CD4-positive, alpha-beta T cell treated with Interleukin-4 for 4 hours (primary cell): ENCODE measurements around the gene SMC1A.
"Not testable (repeated sequence)": the region's sequence is repeated elsewhere in the genome, so short reads cannot be mapped to it uniquely, and the experiment has no call there.

Experiments
- DNase-seq: peaks from one replicate; pipeline ENCODE4 v3.0.0-alpha.2; 2020

The SMC1A gene

DNA sequence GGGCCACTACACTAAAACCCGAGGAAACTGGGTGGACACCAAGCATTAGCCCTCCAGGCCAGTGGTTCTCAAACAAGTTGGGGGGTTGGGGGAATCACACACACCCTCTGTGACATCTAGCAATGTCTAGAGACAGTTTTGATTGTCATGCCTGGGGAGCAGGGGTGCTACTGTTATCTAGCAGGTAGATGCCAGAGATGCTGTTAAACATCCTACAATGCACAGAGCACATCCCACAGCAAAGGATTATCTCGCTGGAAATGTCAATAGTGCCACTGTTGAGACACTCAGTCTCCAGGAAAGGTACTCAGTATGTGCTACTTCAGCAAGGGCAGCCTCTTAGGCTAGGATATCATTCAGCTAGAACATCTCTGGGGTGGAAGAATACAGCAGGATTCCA lies 1.3 kb downstream of the SMC1A start:
- no peak for DNase-seq

DNA sequence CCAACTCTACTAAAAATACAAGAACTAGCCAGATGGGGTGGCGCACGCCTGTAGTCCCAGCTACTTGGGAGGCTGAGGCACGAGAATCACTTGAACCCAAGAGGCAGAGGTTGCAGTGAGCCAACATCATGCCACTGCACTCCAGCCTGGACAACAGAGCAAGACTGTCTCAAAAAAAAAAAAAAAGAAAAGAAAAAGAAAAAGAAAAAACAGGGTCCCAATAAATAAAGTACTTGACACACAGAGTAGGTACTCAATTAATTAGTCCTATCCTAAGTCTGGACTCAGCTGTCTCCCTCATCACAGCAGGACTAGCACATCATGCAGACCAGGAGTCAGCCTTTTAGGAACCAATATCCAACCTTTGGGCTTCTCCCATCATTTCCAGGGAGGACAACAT lies 2.1 kb downstream of the SMC1A start:
- DNase-seq: not testable (repeated sequence)

DNA sequence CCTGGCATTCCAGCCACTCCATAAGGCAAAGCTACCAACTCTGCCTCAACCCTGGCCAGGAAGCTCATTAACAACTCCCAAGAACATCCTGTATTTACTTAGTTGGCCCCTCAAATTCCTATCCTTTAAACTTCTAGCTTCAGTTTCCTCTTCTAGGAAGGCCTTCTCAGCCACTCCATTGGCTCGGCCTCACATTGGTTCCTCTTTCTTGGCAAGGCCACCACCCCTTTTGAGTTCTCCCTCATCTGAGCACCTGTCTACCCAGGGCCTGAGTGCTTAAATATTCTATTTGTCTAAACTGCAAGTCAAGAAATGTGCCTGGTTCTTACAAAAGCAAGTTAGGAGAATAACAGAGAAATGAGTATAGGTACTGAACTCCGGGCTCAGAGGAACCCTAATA lies 10.0 kb downstream of the SMC1A start:
- no peak for DNase-seq

DNA sequence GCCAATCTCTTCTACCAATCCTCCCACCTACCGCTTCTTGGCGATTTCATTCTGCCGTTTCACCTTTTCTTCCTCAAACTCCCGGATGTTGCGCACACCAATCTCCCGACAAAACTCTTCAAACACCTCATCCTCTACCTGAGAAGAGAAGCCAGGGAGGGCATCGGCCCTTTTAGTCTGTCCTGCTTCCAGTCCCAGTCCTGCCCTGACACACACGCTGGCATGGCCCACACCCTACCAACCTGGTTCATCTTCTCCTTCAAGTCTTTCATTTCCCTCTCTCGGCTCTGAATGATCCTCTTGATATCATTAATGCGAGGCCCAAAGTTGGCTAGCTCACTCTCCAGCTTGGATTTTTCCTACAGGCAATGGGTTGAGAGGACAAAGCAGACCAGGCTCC lies 18.9 kb downstream of the SMC1A start:
- DNase-seq: no peak

DNA sequence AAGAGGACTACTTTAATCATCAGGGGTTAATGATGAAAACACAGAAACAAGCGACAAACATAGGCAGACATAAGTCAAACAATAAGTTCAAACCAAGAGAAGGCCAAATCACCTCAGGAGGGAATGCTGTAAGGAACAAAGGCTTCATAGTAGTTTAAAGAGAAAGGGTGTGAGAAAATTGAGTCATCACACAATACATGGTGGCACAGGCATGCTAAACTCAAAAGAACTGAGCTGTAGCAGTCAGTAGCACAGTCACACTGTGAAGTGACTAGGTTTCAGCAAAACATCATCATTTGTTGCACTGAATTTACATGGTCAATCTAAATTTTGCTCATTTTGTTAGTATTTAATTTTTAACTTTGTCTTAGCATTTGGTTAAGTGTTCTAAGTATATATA lies 24.2 kb downstream of the SMC1A start:
- DNase-seq: no peak

DNA sequence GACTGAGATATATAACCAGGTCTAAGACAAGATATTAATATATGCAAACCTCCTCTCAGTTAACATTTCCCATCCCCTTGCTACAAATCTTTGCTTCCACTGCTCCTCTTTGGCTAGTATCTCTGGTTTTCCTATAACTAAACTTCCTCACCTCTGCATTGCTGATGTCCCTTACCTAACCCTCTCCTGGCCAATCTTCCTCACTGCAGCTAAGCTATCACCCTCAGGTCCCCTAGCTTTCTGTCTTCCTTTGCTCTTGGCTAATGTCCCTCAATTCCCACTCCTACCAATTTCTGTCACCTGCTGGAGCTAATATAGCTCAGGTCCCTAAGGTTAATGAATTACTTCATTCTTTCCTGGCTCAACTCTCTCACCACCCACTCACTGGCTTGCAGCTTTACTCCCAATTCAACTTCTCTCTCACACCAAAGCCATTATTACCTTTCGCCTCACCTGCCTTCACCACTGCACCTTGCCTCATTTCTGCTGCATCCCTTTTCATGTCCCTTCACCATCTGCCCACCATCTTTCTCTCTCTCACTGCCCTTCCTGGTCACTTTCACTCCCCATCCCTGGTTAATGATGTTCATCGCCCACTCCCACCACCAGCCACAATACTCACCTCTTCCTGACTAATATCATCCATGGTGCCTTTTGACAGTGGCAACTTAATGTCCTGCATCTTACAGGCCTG lies 26.7 kb downstream of the SMC1A start:
- DNase-seq: no peak

DNA sequence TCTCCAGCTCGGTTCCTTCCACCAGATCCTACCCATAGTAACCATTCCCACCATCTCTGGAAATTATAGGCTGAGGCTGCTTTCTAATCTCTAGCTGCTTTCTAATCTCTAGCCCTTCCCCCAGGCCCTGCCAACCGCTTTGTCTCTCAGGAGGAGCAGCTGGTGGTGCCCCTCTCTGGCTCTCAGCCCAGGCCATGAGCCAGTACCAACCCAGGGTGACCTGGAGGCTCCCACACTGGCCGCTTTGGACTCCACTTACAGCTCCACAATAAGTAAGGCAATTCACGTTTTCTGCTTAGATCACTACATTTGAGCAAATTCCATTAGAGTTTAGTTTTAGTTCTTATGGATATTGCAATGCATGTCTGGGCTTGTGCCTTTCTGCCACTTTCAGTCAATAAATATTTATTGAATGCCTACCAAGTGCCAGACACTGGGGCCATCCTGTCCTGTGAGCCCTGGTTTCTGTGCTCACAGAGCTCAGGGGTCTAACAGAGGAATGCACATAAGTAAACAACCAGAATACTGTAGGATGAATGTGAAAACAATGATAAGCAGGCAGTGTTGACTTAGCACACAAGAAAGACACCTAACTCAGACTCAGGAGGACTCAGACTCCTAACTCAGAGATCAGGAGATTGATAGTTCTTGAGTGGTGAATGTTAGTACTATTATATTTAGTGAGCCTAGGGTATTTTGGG lies 38.9 kb downstream of the SMC1A start:
- DNase-seq: no peak

DNA sequence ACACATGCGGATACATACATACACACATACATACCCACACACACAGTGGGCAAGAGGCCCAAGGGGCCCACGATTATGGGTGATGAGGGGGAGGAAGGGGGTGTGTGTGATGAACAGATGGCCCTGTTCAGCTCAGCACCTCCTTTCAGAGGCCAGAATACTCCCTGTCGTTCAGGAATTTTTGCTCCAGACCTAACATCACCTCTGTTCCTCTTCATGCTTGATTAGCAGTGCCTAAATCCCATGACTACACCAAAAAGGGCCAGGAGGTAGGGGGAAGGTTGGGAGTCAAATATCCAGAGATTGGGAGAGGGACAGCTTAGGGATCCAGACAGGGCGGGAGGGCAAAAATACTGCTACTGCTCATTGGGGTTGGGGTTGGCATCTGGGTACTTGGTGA lies 42.7 kb downstream of the SMC1A start:
- DNase-seq: no peak

DNA sequence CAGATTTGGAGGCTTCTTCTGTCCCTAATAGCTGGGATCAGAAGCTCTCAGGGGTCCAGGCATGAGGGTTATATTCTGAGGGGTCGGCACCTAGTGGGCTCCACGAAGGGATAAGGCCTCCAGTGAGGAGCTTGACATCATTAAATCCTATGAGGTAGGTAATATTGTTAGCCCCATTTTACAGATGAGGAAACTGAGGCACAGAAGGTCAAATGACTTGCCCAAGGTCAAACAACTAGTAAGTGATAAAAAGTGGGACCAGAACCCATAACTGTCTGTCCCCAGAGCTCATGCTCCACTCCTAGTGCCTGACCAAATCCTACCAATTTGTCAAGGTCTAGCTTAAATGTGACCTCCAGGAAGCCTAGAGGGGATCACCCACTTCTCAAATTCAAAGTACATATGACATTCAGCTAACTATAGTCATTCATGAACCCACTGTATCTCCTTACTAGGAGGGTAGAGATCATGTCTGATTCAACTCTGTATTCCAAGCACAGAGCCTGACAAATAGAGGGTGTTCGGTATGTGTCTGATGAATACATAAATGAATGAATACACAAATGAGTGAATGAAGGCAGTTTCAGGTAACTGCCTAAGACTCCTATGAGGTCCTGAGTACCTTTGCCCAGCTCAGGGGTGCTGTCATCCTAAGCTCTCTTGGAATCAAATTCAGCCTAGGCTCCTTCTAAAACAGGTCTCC lies 43.3 kb downstream of the SMC1A start:
- no peak for DNase-seq

DNA sequence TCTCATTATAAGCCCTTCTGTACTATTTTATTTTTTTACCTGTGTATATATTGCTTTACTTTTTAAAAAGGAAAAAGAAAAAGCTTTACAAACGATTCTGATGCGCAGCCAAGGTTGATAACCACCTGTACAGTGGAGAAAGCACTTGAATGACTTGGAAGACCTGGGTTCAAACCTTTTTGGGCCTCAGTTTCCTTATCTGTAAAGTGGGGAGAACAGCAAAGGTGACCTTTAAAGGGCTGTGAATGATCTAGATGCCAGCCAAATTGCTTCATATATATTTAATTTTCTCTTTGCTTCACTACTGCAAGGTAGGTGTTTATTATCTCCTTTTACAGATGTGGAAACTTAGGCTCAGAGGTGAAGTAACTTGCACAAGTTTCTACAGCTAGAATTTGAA lies 45.0 kb downstream of the SMC1A start:
- DNase-seq: no peak

DNA sequence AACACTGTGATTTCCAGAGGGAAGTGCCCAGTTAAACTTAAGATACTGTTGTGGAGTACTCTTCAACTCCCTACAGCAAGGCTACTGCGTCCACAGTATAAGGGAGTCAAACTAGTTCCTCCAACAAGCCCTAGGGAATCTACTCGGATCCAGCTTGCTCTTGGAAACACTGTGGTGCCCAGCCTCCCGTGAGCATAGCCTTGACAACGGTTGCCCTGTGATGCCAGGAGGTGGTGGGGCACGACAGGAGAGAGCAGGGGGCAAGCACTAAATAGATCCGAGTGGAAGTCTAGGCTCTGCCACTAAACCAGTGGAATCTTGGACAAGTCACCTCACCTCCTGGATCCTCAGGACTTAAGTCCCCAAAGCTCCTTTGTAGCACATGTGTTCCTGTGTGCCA lies 45.6 kb downstream of the SMC1A start:
- no peak for DNase-seq

DNA sequence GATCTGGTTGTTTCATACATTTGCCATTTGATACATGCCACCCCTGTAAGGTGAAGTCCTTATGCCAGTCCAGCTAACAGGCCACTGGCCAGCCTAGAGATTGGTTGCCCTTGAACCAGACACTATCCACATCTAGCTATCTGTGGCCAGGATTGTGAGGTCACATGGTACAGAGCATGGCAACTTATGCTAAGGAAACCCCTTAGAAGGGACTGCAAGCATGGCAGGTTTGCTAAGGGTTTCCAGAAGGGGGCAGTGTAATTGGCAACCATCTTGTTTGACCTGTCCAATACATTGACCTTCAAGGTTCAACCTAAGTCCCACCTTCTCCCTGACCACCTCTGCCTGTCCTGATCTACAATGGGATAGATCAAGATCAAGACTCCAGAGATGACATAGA lies 47.5 kb downstream of the SMC1A start:
- no peak for DNase-seq

DNA sequence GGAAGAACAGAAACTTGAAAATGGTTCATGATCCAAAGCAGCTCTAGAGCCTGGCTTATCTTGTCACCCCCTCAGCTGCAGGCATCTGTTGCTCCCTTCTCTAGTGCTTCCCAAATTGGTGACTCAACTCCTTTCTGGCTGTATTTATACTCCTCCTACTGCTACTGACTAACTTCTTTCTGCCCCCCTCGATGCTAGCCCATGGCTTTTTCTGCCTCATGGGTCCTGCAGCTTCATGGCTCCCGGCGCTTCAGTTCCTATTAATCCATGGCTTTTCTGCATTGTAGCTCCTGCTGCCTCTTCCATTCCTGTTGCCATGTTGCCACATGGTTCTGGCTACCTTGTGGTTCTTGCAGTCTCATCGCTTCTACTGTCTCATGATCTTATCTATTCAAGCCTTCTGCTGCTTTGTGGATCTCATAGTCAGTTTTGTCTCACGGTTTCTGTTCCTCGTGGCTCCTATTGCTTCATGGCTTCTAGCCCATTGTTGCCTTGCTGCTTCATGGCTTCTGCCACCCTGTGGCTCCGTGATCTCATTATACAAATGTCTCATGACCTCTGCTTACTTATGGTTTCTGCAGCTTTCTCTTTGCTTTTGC lies 48.1 kb downstream of the SMC1A start:
- DNase-seq: no peak

DNA sequence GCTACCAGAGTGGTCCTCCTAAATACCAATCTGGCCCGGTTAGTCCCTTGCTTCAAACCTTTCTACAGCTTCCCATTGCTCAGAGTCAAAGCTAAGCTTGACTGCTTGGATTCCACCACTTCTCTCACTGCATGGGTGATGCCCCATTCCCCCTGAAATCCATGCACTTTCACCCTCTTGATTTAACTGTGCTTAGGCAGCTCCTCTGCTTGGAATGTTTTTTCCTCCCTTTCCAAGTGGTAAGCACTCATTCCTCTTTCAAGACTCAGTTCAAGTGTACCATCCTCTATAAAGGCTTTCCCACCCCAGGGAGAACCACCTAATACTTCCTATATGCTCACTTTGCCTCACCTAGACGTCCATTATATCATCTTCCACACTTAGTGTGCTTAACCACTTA lies 49.1 kb downstream of the SMC1A start:
- DNase-seq: no peak

DNA sequence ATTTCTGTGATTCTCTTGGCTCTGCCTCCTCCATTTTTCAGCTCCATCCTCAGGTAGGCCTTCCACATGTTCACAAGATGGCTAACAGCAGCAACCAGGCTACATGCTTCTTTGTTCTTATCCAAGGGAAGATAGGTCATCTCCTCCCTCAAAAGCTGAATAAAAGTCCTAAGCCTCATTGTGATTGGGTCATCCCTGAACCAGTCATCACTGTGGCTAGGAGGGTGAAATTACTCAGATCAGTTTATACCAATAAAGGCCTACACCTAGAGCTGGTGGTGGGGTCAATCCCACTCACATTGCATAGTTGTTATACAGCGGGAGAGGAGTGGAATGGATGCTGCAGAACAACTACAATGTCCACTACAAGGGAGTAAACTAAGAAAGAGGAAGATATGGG lies 56.0 kb downstream of the SMC1A start:
- DNase-seq: not testable (repeated sequence)

DNA sequence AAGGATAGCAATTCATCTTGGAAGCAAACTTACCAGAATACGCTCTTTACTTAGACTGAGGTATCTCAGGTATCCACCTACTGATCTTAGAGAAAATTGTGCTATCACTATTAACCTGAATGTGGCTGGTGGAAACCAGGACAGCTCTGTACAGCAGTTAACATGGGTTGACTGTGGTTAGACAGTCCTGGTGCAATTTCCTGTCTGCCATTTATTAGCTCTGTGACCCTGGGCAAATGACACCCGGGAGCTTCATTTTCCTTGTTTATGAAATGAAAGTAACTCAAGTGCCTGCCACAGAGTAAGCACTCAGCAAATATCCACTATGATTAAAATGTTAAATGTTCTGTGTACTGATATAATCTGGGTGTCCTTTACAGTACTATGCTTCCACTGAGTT lies 60.0 kb downstream of the SMC1A start:
- peak; percentile 0 for DNase-seq

DNA sequence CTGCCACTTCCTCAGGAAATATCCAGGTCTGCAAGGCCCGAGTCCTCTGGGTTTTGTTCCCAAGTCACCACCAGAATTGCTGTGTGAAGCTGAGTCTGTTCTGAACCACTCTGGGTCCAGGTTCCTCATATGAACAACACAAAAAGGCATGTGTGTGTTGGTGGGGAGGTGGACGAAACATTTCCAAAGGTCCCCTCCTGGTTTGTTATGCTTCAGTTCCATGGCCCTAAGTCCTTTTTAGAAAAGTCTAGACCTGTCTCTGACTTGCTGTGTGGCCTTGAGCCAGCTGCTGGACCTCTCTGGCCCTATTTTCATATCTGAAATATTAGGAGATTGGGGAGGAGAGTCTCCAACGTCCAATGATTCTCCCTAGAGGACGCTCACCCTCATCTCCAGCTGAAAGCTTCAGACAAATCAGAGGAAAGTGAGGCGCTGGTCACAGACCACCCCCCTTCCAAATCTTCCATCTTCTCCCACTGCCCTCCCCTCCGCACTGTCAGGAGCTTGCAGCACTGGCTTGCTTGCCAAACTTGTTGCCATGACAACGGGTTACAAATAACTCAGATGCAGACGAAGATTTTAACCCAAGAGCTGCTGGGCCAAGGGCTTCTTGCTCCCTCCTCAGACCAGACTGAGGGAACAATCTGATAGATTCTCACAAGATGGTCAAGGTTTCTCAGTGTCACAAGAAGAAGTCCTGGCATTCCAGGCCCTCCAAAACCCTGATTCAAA lies 64.5 kb downstream of the SMC1A start:
- DNase-seq: no peak

DNA sequence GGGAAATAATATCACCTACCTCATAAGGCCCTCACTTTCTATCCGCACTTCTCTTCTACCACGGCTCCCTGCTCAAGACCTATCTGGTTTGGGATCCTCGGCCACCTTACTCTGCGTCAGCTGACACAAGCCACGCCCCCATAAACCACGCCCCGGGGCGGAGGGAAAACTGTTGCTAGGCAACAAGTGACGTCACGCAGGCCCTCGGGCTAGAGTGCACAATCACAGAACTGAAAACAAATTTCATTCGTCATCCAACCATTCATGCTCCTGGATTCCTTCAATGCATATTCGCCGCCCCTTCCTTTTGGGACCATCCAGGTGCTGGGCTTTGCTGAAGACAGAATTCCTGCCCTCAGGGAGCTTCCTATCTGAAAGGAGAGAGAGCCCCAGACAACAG lies 66.3 kb downstream of the SMC1A start:
- DNase-seq: no peak

DNA sequence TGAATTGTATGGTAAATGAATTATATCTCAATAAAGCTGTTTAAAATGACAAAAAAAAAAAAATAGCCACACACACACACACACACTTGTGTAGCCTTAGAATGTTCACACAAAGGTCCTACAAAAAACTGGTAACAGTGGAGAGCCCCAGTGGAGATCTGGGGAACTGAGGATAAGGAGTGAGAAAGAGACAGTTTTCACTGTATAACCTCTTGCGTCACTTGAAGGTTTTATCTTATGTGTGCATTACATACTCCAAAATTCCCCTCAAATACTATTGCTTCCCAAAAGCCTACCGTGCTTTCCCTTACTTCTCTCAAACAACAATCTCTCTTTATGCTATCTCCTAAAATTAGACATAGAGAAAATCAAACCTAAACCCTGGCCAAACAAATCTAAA lies 67.8 kb downstream of the SMC1A start:
- no peak for DNase-seq

DNA sequence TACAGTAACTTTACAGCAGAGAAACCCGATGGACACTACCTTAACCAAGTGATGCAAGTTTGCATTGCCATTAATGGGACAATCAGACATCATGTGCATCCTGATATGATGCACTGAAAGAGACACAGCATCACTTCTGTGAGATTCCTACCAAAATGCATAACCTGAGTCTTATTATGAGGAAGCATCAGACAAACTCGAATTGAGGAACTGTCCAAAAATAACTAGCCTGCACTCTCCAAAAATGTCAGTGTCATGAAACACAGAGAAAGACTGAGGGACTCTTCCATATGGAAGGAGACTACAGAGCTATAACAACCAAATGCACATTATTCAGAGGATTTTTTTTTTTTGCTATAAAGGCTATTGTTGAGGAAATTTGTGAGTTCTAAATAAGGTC lies 74.5 kb downstream of the SMC1A start:
- no peak for DNase-seq

DNA sequence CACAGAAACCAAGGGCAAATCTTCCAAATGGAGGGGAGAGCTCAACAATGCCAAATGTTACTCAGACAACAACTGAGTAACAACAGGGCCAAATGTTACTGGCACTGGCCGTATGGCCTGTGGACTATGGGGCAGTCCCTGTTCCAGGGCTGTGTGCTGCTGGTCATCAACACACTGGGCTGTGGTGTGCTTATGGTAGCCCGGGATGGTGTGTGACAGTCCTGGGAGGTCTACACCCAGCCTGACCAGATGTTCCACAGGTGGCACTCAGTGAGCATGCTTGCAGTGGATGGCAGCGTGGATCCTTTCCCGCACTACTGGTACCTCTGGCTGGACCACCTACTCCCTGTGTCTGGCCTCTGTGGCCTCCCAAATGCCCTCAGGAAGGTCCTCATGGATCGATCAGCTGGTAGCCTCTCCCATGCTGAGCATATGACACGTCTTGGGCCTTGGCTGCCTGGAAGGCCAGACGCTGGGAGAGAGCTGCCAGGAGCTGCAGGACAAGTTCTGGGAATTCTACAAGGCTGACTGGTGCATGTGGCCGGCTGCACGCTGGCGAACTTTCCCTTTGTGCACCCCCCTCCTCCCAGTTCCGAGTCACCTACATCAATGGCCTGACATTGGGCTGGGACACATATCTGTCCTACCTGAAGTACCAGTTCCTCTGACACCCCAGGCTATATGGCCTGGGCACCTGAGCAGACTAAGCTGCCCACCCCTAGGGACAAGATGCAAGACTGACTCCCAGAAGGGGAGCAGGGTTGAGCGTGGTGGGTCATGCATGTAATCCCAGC lies 81.4 kb downstream of the SMC1A start:
- DNase-seq: no peak

DNA sequence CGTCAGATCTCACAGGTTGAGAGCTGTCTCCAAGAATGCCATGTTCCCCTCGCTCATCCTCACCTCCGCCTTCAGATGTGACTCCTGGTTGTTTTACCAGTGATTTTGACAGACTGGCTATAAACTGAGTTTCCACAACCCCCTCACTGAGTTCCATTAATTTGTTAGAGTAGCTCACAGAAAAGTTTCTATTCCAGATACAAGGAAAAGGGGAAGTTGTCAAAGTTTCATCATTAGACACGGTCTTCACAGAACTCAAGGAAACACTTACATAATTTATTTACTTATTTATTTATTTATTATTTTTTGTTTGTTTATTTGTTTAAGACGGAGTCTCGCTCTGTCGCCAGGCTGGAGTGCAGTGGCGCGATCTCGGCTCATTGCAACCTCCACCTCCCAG lies 85.4 kb downstream of the SMC1A start:
- DNase-seq: no peak
